Suprapubic skin (tissue), 3 donors: ENCODE results near the gene ASIC3.

Experiments
- POLR2A ChIP-seq, 2 donors: fragments of 450-650 bp; IDR thresholded peaks; one replicate each; pipeline ENCODE4 v1.6.1; 2017; ENCODE audit warnings: antibody characterized with exemption in 2 of 2, mild to moderate bottlenecking in 2 of 2, moderate library complexity in 2 of 2
- TF ChIP-seq, protein P1 (sequence below), 2 donors: fragments of 200-600 bp in 1 of 2; fragments of 450-650 bp in 1 of 2; sonication (generic) in 1 of 2; IDR thresholded peaks; one replicate each; pipeline ENCODE4 v1.5.1; 2016 to 2019; ENCODE audit warnings: antibody characterized with exemption in 2 of 2, mild to moderate bottlenecking in 1 of 2, moderate library complexity in 1 of 2

DNA sequence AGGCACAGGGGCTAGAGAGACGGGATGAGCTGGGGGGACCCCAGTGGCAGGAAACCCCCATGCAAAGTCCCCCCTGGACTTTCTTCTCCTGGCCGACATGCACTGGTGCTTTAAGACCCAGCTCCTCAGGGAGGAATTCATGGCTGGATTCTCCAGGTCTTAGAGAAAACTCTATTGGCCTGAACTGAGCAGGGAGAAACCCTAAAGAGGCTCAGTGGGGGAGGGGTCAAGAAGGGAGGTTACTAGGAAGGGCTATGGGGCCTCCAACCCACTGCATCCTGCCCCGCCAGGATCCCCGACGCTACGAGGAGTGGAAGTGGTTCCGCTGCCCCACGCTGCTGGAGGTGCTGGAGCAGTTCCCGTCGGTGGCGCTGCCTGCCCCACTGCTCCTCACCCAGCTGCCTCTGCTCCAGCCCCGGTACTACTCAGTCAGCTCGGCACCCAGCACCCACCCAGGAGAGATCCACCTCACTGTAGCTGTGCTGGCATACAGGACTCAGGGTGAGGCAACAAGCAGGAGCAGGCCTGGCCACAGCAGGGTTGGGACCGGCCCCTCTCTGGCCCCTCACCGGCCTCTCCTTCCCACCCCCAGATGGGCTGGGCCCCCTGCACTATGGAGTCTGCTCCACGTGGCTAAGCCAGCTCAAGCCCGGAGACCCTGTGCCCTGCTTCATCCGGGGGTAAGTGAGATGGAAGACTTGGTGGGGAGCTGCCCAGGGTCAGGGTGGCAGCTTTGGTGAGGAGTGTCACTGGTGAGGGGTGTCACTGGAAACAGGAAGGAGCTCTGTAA, 37.8 kb upstream of the ASIC3 start:
- TF ChIP-seq, protein P1, sequence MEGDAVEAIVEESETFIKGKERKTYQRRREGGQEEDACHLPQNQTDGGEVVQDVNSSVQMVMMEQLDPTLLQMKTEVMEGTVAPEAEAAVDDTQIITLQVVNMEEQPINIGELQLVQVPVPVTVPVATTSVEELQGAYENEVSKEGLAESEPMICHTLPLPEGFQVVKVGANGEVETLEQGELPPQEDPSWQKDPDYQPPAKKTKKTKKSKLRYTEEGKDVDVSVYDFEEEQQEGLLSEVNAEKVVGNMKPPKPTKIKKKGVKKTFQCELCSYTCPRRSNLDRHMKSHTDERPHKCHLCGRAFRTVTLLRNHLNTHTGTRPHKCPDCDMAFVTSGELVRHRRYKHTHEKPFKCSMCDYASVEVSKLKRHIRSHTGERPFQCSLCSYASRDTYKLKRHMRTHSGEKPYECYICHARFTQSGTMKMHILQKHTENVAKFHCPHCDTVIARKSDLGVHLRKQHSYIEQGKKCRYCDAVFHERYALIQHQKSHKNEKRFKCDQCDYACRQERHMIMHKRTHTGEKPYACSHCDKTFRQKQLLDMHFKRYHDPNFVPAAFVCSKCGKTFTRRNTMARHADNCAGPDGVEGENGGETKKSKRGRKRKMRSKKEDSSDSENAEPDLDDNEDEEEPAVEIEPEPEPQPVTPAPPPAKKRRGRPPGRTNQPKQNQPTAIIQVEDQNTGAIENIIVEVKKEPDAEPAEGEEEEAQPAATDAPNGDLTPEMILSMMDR (IDR thresholded peaks at IDR 0.05) = no peak
- no peak for TF ChIP-seq POLR2A (IDR thresholded peaks at IDR 0.05)
